ENCODE data around the gene EPB41L2. TPM values are rescaled to one million over a fixed set of nuclear protein-coding genes. Genes with fewer than 3 reads are reported as not detected.

Gene EPB41L2
- total RNA-seq, 1 donor from 2014 or later: 3.2 TPM

DNA sequence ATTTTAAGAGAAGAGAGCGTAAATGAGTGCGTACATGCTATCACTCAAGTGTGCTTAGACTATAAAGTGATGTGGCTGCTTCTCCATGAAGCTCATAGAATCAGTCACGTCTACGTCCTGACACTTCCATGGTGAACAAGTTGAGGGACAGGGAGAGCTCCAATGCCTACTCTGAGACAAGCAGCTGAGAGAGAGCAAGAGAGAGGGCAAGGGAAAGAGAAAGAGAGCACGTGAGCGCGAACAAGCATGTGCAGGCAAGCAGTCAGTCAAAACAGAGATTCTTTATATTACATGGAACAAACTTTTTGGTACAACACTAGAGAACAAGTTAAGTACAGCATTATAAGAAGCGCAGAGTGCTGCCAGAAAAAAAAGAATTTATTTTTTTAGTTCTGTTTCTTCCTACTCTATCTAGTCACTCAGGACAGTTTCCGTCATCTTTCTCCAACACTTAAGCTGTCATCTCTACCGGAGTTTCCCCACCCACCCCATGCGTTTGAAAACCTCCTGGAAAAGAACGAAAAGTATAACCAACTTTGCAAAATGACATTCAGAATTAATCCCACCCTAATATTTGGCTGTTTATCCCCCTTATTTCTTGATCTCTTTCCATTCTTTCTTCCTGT is 61.8 kb downstream of the EPB41L2 start:
- Histone ChIP-seq H3K27me3 (ENCODE audit: control insufficient read depth, insufficient read depth, low read length) (no peaks in the 10 kb centered on the region), H3K36me3 (ENCODE audit: control insufficient read depth, insufficient read depth, low read length) (no peaks in the 10 kb centered on the region), H3K4me3 (ENCODE audit: low read depth, low read length) (peak overlapping the region; percentile 18)
- FAIRE-seq (no peak), DNase-seq (ENCODE audit: low read depth) (peak; percentile 33)
- TF ChIP-seq CTCF (IDR thresholded peaks at IDR 0.05; ENCODE audit: insufficient read depth, low read length, severe bottlenecking): no peak

GRCh38 chr6:131000544-131000943 is 62.5 kb downstream of the EPB41L2 start:
- no peak for TF ChIP-seq CTCF (IDR thresholded peaks at IDR 0.05; ENCODE audit: insufficient read depth, low read length, severe bottlenecking)
- Histone ChIP-seq H3K36me3 (ENCODE audit: control insufficient read depth, insufficient read depth, low read length) (no peaks in the 10 kb centered on the region), H3K4me3 (ENCODE audit: low read depth, low read length) (no peak overlapping the region), H3K27me3 (ENCODE audit: control insufficient read depth, insufficient read depth, low read length) (no peaks in the 10 kb centered on the region)
- DNase-seq (ENCODE audit: low read depth): no peak
- no peak for FAIRE-seq

- no peak for DNase-seq (ENCODE audit: low read depth)
- H3K4me3 ChIP-seq (ENCODE audit: low read depth, low read length): no peak overlapping the region
- no peaks in the 10 kb centered on the region for H3K27me3 ChIP-seq (ENCODE audit: control insufficient read depth, insufficient read depth, low read length)
- no peak for FAIRE-seq
- TF ChIP-seq CTCF (IDR thresholded peaks at IDR 0.05; ENCODE audit: insufficient read depth, low read length, severe bottlenecking): no peak
- no peaks in the 10 kb centered on the region for H3K36me3 ChIP-seq (ENCODE audit: control insufficient read depth, insufficient read depth, low read length)
Measured at GRCh38 chr6:130997061-130997753, 65.8 kb downstream of the EPB41L2 start.

- no peak for TF ChIP-seq CTCF (IDR thresholded peaks at IDR 0.05; ENCODE audit: insufficient read depth, low read length, severe bottlenecking)
- FAIRE-seq: no peak
Measured at GRCh38 chr6:130996635-130997034, 66.4 kb downstream of the EPB41L2 start.

DNA sequence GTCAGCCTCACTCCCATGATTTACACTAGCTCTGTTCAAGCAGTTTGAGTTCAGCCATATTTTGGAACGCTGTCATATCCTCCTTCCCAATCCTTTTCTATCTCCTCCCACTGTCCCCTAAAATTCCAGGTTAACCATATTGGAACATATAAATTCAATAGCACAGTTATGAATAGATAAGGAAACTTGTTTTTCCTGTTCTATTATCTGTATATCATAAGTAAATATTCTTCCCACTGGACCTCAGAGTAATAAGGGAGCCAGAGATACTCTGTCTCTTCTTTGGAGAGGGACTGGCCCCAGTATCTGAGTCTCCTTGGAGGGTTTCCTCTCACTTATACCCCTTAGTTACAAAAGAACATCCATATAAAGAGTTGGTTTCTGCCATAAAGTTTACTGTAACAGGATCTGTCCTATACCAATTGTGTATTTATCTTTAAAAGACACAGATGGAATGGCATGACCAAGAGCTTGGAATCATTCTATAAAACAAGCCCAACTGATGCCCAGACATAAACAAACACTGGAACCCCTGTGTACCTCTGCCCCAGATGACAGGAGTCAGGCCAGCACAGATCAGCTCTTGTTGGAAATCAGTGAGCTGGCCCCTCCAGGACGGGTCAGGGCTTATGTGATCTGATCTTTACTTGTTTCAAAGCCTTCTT is 67.1 kb downstream of the EPB41L2 start:
- TF ChIP-seq CTCF (IDR thresholded peaks at IDR 0.05; ENCODE audit: insufficient read depth, low read length, severe bottlenecking): no peak
- no peaks in the 10 kb centered on the region for H3K27me3 ChIP-seq (ENCODE audit: control insufficient read depth, insufficient read depth, low read length)
- no peak overlapping the region for H3K4me3 ChIP-seq (ENCODE audit: low read depth, low read length)
- no peak for FAIRE-seq
- H3K36me3 ChIP-seq (ENCODE audit: control insufficient read depth, insufficient read depth, low read length): no peaks in the 10 kb centered on the region
- peak; percentile 27 for DNase-seq (ENCODE audit: low read depth)

More at GRCh38 chr6:130996635-130997034, 66.4 kb downstream of the EPB41L2 start:
- H3K4me3 ChIP-seq (ENCODE audit: low read depth, low read length): no peak overlapping the region
- no peaks in the 10 kb centered on the region for H3K27me3 ChIP-seq (ENCODE audit: control insufficient read depth, insufficient read depth, low read length)
- DNase-seq (ENCODE audit: low read depth): no peak
- no peaks in the 10 kb centered on the region for H3K36me3 ChIP-seq (ENCODE audit: control insufficient read depth, insufficient read depth, low read length)

Measured in bronchial epithelial cell (primary cell).